ENCODE data around the gene C1QTNF7.

GRCh38 chr4:15395311-15395710 is 32.5 kb upstream of the C1QTNF7 start:
- TF ChIP-seq POLR2AphosphoS5 (IDR thresholded peaks at IDR 0.05) (no peak), CTCF (IDR thresholded peaks at IDR 0.05 in 8 of 11, conservative IDR thresholded peaks at IDR 0.05 in 3 of 11) (no peak), POLR2A (IDR thresholded peaks at IDR 0.05) (no peak)
